Thyroid gland (tissue), 4 donors: Measurements from ENCODE around the gene KCNIP1.

Source experiments
- POLR2A ChIP-seq, 2 donors: fragments of 450-650 bp; IDR thresholded peaks; one replicate each; pipeline ENCODE4 v1.6.1; 2017; ENCODE audit warnings: antibody characterized with exemption in 2 of 2, mild to moderate bottlenecking in 2 of 2, moderate library complexity in 1 of 2
- TF ChIP-seq, protein P1 (sequence below), 6 experiments: fragments of 200-600 bp in 3 of 6; fragments of 450-650 bp in 3 of 6; sonication (generic) in 3 of 6; IDR thresholded peaks; one replicate each; pipeline ENCODE4 v1.5.1; 2016 to 2019; ENCODE audit warnings: antibody characterized with exemption in 6 of 6, mild to moderate bottlenecking in 2 of 6, inconsistent platforms in 1 of 6, moderate library complexity in 1 of 6

GRCh38 chr5:170520372-170520771 lies 16.6 kb downstream of the KCNIP1 start:
- TF ChIP-seq, protein P1, sequence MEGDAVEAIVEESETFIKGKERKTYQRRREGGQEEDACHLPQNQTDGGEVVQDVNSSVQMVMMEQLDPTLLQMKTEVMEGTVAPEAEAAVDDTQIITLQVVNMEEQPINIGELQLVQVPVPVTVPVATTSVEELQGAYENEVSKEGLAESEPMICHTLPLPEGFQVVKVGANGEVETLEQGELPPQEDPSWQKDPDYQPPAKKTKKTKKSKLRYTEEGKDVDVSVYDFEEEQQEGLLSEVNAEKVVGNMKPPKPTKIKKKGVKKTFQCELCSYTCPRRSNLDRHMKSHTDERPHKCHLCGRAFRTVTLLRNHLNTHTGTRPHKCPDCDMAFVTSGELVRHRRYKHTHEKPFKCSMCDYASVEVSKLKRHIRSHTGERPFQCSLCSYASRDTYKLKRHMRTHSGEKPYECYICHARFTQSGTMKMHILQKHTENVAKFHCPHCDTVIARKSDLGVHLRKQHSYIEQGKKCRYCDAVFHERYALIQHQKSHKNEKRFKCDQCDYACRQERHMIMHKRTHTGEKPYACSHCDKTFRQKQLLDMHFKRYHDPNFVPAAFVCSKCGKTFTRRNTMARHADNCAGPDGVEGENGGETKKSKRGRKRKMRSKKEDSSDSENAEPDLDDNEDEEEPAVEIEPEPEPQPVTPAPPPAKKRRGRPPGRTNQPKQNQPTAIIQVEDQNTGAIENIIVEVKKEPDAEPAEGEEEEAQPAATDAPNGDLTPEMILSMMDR (IDR thresholded peaks at IDR 0.05): no peak
- no peak for TF ChIP-seq POLR2A (IDR thresholded peaks at IDR 0.05)
